ENCODE results near the gene EMILIN3.

Gene EMILIN3

GRCh38 chr20:41359541-41360011, 7.0 kb downstream of the EMILIN3 start:
- no peak for DNase-seq (ENCODE audit: low read depth)
- TF ChIP-seq CTCF (IDR thresholded peaks at IDR 0.05; ENCODE audit: low read length, missing control alignments) = no peak
- no peak overlapping the region for H3K4me3 ChIP-seq (replicated peaks; ENCODE audit: low read depth, low read length)

GRCh38 chr20:41358717-41359116, 7.9 kb downstream of the EMILIN3 start:
- DNase-seq (ENCODE audit: low read depth) = no peak
- TF ChIP-seq CTCF (IDR thresholded peaks at IDR 0.05; ENCODE audit: low read length, missing control alignments) = no peak
- H3K4me3 ChIP-seq (replicated peaks; ENCODE audit: low read depth, low read length) = no peak overlapping the region

GRCh38 chr20:41358230-41358629, 8.4 kb downstream of the EMILIN3 start:
- H3K4me3 ChIP-seq (replicated peaks; ENCODE audit: low read depth, low read length) = no peak overlapping the region

GRCh38 chr20:41357424-41358163, 9.0 kb downstream of the EMILIN3 start:
- no peak for DNase-seq (ENCODE audit: low read depth)
- no peak for TF ChIP-seq CTCF (IDR thresholded peaks at IDR 0.05; ENCODE audit: low read length, missing control alignments)
- H3K4me3 ChIP-seq (replicated peaks; ENCODE audit: low read depth, low read length) = no peak overlapping the region

More at GRCh38 chr20:41358230-41358629, 8.4 kb downstream of the EMILIN3 start:
- TF ChIP-seq CTCF (IDR thresholded peaks at IDR 0.05; ENCODE audit: low read length, missing control alignments) = no peak
- no peak for DNase-seq (ENCODE audit: low read depth)

GRCh38 chr20:41356951-41357350, 9.7 kb downstream of the EMILIN3 start:
- DNase-seq (ENCODE audit: low read depth) = no peak
- no peak for TF ChIP-seq CTCF (IDR thresholded peaks at IDR 0.05; ENCODE audit: low read length, missing control alignments)
- H3K4me3 ChIP-seq (replicated peaks; ENCODE audit: low read depth, low read length) = no peak overlapping the region

GRCh38 chr20:41355598-41356203, 10.9 kb downstream of the EMILIN3 start:
- DNase-seq (ENCODE audit: low read depth) = no peak
- no peak overlapping the region for H3K4me3 ChIP-seq (replicated peaks; ENCODE audit: low read depth, low read length)
- no peak for TF ChIP-seq CTCF (IDR thresholded peaks at IDR 0.05; ENCODE audit: low read length, missing control alignments)

Data from fibroblast of pulmonary artery (primary cell).